Activated CD8-positive, alpha-beta memory T cell treated with anti-CD3 and anti-CD28 coated beads for 24 hours (primary cell): ENCODE data around the gene PLCD3.

Experiments used
- DNase-seq: peaks from one replicate; pipeline ENCODE4 v3.0.0-alpha.2; 2020

Gene PLCD3

GRCh38 chr17:45115015-45115625, 17.2 kb downstream of the PLCD3 start:
- DNase-seq: no peak

GRCh38 chr17:45114117-45114932, 18.0 kb downstream of the PLCD3 start:
- no peak for DNase-seq

DNA sequence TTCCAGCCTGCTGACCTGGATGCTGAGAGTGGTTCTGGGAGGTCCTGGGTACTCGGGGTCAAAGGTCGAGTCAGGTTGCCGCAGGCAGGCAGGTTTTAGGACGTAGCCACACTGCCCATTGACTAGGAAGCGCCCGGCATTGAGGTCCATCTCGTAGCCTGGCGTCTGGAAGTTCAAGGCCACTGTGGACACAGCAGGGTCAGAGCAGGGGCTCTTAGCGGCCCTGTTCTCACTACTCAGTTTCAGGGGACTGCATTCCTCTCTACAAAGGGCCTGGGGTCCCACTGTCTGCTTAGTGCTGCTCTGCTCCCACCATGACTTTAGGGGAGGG, 18.9 kb downstream of the PLCD3 start:
- no peak for DNase-seq

DNA sequence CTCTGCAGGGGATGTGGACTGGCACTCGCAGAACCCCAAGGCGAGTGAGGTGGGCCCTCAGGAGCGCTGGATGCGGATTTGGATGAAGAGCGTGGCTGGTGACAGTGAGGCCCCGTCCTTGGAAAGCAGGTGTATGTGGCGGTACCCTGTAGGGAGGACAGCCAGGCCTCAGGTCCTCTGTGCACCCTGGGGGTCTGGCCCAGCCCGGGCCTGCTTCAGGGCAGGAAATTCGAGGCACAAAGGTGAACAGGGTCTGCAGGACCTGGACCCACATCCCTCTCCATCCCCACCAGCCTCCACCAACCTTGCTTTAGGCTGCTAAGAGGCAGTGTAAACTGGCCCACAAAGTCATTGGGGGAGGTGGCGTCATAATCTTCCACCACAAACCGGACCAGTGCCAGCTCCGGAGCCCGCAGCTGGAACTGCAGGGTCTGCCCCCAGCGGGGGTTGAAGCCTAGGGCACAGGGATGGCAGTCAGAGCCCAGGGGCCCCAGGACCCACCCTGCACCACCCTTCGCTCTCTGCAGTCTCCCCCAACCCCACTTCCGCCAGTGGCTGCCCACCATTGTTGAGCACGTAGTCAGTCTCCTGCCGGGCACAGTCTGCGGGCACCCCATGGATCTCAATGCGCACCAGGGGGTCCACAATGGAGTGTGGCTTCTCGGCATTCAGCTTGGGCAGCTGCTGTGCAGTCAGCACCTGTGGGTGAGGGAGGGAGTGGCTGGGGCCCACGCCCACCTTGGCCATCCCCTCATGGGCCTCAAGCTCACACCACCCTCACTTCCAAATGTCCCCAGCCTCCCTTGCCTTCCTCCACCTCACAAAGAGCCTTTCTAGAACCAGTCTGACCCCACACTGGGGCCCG, 19.5 kb downstream of the PLCD3 start:
- DNase-seq: no peak

GRCh38 chr17:45111850-45112249, 20.5 kb downstream of the PLCD3 start:
- DNase-seq: no peak

DNA sequence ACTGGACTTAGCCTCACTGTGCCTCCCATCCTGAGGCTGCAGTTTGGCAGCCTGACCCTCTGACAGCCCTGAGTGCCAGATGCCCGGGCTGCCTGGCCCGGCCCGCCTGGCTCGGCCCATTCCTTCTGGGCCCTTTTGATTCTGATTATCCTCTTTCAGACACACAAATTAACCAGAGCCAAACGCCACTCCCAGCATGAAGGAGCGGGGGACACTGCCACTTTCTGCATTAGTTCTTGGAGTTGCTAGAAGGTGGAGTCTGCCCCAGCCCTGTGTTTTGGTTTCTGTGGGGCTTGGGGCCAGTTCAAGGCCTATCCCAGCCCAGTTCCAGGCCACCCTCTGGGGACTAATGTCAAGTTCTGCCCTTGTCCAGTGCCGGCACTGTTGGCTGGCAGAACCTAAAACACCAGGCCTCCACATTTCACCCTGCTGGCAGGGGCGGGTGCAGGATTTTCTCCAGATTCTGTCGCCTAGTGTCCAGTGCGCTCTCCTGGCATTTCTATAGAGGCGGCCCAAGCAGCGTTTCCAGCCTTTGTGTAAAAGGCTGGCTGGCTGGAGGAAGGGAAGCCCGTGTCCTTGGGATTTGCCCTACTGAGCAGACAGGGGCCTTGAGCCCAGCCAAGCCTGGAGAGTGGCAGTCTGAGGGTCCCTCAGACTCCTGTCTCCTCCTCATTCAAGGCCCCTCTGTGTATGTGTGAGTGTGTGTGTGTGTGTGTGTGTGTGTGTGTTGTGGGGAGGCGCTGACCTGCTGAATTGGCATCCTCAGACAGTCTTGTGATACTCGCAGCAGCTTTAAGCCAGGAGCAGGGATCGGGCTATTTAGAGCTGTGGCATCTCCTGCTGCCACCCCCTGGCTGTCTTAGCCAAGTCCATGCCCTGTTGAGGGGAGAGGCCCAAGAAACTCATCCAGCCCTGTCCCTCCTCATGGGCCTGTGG, 21.4 kb downstream of the PLCD3 start:
- no peak for DNase-seq

DNA sequence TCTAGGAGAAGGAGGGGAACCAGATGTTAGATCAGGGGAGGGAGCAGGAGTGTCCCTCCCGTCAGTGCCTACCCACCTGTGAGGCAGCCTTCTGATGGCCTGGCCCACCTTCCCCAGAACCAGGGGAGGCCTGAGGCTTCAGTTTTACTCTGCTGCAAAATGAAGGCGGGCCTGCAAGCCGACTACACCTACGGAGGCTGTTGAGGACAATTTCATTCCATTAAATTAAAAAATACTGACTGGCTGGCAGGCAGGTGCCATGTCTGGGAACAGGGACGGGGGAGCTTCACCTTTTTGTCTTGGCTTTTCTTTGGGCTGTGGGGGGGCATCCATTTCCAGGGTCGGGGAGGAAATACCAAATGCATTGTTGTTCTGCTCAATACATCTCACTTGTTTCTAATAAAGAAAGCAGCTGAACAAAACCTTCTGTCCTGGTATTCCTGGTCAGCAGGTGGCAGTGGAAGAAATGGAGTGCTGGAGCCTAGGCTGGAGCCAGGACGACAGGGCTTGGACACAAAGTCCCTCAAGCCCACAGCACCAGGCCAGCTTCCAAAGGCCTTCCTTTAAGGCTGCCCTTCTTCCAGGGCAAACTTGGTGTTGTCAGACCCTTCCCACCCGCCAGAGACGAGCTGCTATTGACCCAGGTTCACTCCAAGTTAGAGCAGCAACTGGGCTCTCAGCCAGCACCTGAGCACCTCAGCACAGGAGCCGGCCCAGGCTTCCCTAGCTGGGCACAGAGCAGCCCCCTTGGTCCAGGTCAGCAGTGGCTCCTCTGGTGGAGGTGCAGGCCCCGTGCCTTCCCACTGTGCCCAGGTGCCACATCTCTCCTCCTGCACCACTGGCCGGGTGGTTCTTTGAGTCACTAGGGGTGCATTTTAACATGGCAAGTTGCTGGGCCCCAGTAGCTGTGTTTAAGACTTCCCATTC, 23.5 kb downstream of the PLCD3 start:
- DNase-seq: no peak

DNA sequence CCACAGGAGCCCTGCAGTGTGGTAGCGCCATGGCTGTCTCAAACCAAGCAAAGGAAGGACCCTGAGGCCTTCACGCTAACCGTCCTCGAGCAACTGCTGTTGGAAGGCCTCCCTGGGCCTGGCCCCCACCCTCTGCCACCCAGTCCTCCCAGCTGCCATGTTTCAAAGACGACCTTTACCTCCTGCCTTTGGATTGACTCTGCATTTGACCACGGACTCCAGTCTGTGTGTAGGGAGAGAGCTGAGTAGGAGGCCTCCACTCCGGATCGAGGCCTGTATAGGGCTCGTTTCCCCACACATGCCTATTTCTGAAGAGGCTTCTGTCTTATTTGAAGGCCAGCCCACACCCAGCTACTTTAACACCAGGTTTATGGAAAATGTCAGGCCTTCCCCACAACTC, 24.3 kb downstream of the PLCD3 start:
- no peak for DNase-seq

DNA sequence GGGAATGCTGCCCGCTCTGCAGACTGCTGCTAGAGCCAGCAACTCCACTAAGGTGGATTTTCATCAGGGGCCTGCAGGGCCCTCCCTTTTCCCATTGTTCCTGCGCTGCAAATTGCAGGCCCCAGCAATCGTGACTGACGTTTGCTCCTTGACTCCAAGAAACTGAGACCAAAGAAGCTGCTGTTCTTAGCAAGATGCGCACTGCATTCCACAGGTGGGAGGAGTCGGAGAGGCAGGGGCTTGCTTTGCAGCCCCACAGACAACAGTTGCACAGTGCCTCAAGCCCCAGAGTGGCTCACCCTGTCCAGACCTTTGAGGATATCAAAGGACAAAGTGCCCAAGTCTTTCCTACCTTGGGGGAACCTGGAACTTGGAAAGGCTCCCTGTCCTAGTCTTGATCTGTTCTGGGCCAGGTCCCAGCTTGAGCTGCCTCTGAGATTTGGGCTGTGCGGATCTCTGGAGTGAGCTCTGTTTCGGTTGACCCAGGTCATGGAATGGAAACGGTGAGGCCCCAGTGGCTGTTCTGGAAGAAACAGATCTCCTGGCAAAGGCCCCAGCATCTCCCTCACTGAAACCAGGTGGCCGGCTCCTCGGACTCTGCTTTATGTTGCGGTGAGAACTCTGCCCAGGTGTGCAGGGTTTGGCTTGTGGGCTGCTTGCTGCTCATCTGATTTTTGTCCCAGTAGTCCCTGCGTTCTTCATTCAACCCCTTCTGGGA, 24.9 kb downstream of the PLCD3 start:
- DNase-seq: no peak

GRCh38 chr17:45106582-45106981, 25.7 kb downstream of the PLCD3 start:
- no peak for DNase-seq

DNA sequence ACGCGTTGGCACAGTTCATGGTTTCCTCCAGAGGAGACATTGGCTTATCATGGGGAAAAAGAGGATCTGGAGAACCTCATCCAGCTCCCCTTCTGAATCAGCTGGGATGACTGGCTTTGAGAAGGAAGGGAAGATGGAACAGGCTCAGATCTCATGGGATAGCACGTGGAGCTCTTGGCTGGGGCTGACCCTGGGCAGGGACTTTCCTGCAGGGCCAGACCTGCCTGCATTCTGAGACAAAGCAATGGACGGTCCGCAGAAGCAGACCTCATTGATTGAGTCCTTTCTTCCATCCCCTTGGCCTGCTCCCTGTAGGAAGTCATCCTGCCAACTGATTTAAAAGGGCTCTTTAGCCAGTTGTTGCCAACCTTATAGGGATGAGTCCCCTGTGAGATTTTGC, 26.2 kb downstream of the PLCD3 start:
- DNase-seq: no peak

- no peak for DNase-seq
Observed at GRCh38 chr17:45104907-45105624, 27.2 kb downstream of the PLCD3 start.

DNA sequence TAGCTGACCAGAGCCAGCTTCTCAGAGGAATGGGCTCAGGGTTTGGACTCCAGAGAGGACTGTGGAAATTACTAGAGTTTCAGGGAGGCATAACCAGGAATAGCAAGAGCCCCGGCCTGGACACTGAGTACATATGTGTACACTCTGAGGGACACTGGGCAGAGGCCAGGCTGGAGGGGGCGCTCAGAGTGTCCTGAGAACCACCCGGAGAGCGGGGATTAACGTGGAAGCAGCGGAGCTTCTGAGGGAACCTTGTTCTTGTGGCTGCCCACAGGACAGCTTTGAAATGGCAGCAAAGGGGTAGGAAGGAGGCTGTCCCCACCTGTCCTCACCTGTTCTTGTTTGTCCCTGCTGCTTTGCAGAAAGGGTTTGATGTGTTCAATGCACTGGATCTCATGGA, 27.8 kb downstream of the PLCD3 start:
- no peak for DNase-seq

- DNase-seq: no peak
Observed at GRCh38 chr17:45104029-45104428, 28.3 kb downstream of the PLCD3 start.

GRCh38 chr17:45103269-45103795, 29.0 kb downstream of the PLCD3 start:
- DNase-seq: no peak

DNA sequence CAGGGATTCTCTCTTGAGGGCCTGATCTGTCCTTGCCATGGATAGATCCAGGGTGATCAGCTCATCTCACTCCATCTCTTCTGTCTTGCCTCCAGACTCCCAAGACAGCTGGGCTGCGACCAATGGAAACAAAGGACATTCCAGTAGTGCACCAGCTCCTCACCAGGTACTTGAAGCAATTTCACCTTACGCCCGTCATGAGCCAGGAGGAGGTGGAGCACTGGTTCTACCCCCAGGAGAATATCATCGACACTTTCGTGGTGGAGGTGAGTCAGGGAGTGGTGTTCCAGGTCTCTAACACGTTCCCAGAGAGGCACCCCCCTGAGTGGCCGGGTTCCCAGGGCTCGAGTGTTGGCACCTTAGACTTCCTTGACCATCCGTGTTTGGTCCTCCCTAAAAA, 29.5 kb downstream of the PLCD3 start:
- DNase-seq: no peak

- DNase-seq: no peak
Observed at GRCh38 chr17:45101883-45102811, 30.2 kb downstream of the PLCD3 start.

- no peak for DNase-seq
Observed at GRCh38 chr17:45101546-45101882, 30.8 kb downstream of the PLCD3 start.
